Measurements from ENCODE around the gene ADCYAP1R1.
A peak's percentile ranks its signal among the peaks of the same experiment; 100 is the strongest.

The ADCYAP1R1 gene

GRCh38 chr7:31051598-31052486 is at the start of gene ADCYAP1R1:
ADCYAP1R1 (plus strand) TSS chr7:31052308; CDS start chr7:31063265, 10,957 bp downstream.
- DNase-seq: peak; percentile 17 to 42

- no peak for DNase-seq
Observed at GRCh38 chr7:31003097-31003496, 49.0 kb upstream of the ADCYAP1R1 start.

- no peak for DNase-seq
Observed at GRCh38 chr7:31003721-31004120, 48.4 kb upstream of the ADCYAP1R1 start.

- no peak for DNase-seq
Observed at GRCh38 chr7:31004393-31004792, 47.7 kb upstream of the ADCYAP1R1 start.

GRCh38 chr7:31006857-31007256 is 45.3 kb upstream of the ADCYAP1R1 start:
- no peak for DNase-seq

GRCh38 chr7:31007634-31008033 is 44.5 kb upstream of the ADCYAP1R1 start:
- DNase-seq: no peak

- no peak for DNase-seq
Observed at GRCh38 chr7:31014826-31015225, 37.3 kb upstream of the ADCYAP1R1 start.

- DNase-seq: no peak
Observed at GRCh38 chr7:31017032-31017675, 35.0 kb upstream of the ADCYAP1R1 start.

GRCh38 chr7:31017721-31018120 is 34.4 kb upstream of the ADCYAP1R1 start:
- no peak for DNase-seq

GRCh38 chr7:31019509-31019908 is 32.6 kb upstream of the ADCYAP1R1 start:
- DNase-seq: no peak

GRCh38 chr7:31020161-31020560 is 31.9 kb upstream of the ADCYAP1R1 start:
- no peak for DNase-seq

- no peak for DNase-seq
Observed at GRCh38 chr7:31020652-31021051, 31.5 kb upstream of the ADCYAP1R1 start.

- no peak for DNase-seq
Observed at GRCh38 chr7:31022117-31022516, 30.0 kb upstream of the ADCYAP1R1 start.

- DNase-seq: no peak
Observed at GRCh38 chr7:31022726-31023125, 29.4 kb upstream of the ADCYAP1R1 start.

- DNase-seq: no peak
Observed at GRCh38 chr7:31023877-31024276, 28.2 kb upstream of the ADCYAP1R1 start.

- no peak for DNase-seq
Observed at GRCh38 chr7:31027161-31027965, 24.7 kb upstream of the ADCYAP1R1 start.

- DNase-seq: no peak
Observed at GRCh38 chr7:31028006-31028405, 24.1 kb upstream of the ADCYAP1R1 start.

- peak; percentile 28 to 52 for DNase-seq
Observed at GRCh38 chr7:31028417-31028992, 23.6 kb upstream of the ADCYAP1R1 start.

- no peak for DNase-seq
Observed at GRCh38 chr7:31029251-31030042, 22.7 kb upstream of the ADCYAP1R1 start.

- DNase-seq: no peak
Observed at GRCh38 chr7:31033674-31034300, 18.3 kb upstream of the ADCYAP1R1 start.

- DNase-seq: no peak
Observed at GRCh38 chr7:31036924-31037323, 15.2 kb upstream of the ADCYAP1R1 start.
